HEK293T (cell line): ENCODE data around the gene TMEM254.

Experiments used
- ARNT ChIP-seq: fragments of 450-650 bp; IDR thresholded peaks from 2 replicates; pipeline ENCODE4 v1.6.1; 2017; ENCODE audit warnings: mild to moderate bottlenecking
- BHLHE40 ChIP-seq: fragments of 450-650 bp; IDR thresholded peaks from 2 replicates; pipeline ENCODE4 v1.6.1; 2016; ENCODE audit warnings: mild to moderate bottlenecking, moderate library complexity, borderline replicate concordance
- ELF4 ChIP-seq: fragments of 450-650 bp; IDR thresholded peaks from 2 replicates; pipeline ENCODE4 v1.6.1; 2017; ENCODE audit warnings: antibody characterized with exemption
- FOXA1 ChIP-seq: fragments of 450-650 bp; IDR thresholded peaks from 2 replicates; pipeline ENCODE4 v1.6.1; 2016; ENCODE audit warnings: mild to moderate bottlenecking
- FOXM1 ChIP-seq: fragments of 450-650 bp; IDR thresholded peaks from 2 replicates; pipeline ENCODE4 v1.6.1; 2017; ENCODE audit warnings: mild to moderate bottlenecking, borderline replicate concordance
- HDGF ChIP-seq: fragments of 450-650 bp; IDR thresholded peaks from 2 replicates; pipeline ENCODE4 v1.6.1; 2017; ENCODE audit warnings: antibody characterized with exemption, borderline replicate concordance
- LEF1 ChIP-seq: fragments of 450-650 bp; IDR thresholded peaks from 2 replicates; pipeline ENCODE4 v1.6.1; 2017; ENCODE audit warnings: mild to moderate bottlenecking, borderline replicate concordance
- NFRKB ChIP-seq: fragments of 450-650 bp; IDR thresholded peaks from 2 replicates; pipeline ENCODE4 v1.6.1; 2016; ENCODE audit warnings: mild to moderate bottlenecking, moderate library complexity
- SP1 ChIP-seq: fragments of 450-650 bp; IDR thresholded peaks from 2 replicates; pipeline ENCODE4 v1.6.1; 2017
- SUZ12 ChIP-seq: fragments of 450-650 bp; IDR thresholded peaks from 2 replicates; pipeline ENCODE4 v1.6.1; 2016; ENCODE audit warnings: mild to moderate bottlenecking
- TARDBP ChIP-seq: fragments of 450-650 bp; IDR thresholded peaks from 2 replicates; pipeline ENCODE4 v1.6.1; 2016
- ZNF384 ChIP-seq: fragments of 450-650 bp; IDR thresholded peaks from 2 replicates; pipeline ENCODE4 v1.6.1; 2016
- TF ChIP-seq, protein P1 (sequence below): fragments of 450-650 bp; IDR thresholded peaks from 2 replicates; pipeline ENCODE4 v1.6.1; 2016

DNA sequence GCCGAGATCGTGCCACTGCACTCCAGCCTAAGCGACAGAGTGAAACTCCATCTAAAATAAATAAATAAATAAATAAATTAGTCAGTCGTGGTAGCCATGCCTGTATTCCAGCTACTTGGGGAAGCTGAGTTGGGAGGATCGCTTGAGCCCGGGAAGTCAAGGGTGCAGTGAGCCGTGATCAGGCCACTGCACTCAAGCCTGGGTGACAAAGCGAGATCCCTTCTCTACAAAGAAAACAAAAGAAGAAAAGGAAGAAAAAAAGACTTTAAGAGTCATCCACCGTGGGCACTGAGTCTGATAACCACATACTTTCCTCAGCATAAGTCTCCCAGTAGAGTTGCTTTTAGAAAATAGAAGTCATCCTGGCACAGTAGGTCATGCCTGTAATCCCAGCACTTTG, 2.6 kb downstream of the TMEM254 start:
- TF ChIP-seq BHLHE40 (no peak), ELF4 (no peak), NFRKB (no peak), SUZ12 (no peak), ZNF384 (no peak), TARDBP (no peak), FOXA1 (no peak), FOXM1 (no peak), HDGF (no peak), LEF1 (no peak), ARNT (no peak), SP1 (no peak)
- TF ChIP-seq, protein P1, sequence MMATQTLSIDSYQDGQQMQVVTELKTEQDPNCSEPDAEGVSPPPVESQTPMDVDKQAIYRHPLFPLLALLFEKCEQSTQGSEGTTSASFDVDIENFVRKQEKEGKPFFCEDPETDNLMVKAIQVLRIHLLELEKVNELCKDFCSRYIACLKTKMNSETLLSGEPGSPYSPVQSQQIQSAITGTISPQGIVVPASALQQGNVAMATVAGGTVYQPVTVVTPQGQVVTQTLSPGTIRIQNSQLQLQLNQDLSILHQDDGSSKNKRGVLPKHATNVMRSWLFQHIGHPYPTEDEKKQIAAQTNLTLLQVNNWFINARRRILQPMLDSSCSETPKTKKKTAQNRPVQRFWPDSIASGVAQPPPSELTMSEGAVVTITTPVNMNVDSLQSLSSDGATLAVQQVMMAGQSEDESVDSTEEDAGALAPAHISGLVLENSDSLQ: no peak
